Kidney (tissue), 14 donors: ENCODE measurements around the gene SEMA6A. TPM values are rescaled to one million over a fixed set of nuclear protein-coding genes. Genes with fewer than 3 reads are reported as not detected.

Source experiments
- DNase-seq, 5 donors: peaks; one replicate each; pipeline ENCODE4 v3.0.0-alpha.2; 2013 to 2020
- FAIRE-seq: peaks from 2 replicates; lab custom pipeline; 2012; peaks lifted over from hg19 to GRCh38; lab: Jason Lieb, UNC
- H3K27ac ChIP-seq, 2 donors: one replicate each; pipeline ENCODE4 v1.7.0; 2013; ENCODE audit warnings: low read depth in 2 of 2, low read length in 2 of 2, inconsistent platforms in 1 of 2
- H3K27me3 ChIP-seq: one replicate; pipeline ENCODE4 v1.7.1; 2013; ENCODE audit warnings: low read length, inconsistent platforms; ENCODE audit not compliant: control insufficient read depth, insufficient read depth
- H3K36me3 ChIP-seq, 3 donors: one replicate each; pipeline versions ENCODE4 v1.7.0 to v1.7.1; 2013; ENCODE audit warnings: low read length in 3 of 3, control low read depth in 1 of 3, inconsistent platforms in 1 of 3; ENCODE audit not compliant: insufficient read depth in 3 of 3, control insufficient read depth in 2 of 3
- H3K4me1 ChIP-seq, 3 donors: one replicate each; pipeline versions ENCODE4 v1.7.0 to v1.7.1; 2013; ENCODE audit warnings: low read length in 3 of 3, inconsistent platforms in 1 of 3, low read depth in 1 of 3; ENCODE audit not compliant: control insufficient read depth in 2 of 3, insufficient read depth in 2 of 3
- H3K4me3 ChIP-seq, 3 donors: one replicate each; pipeline versions ENCODE4 v1.7.0 to v1.8.1; 2013; ENCODE audit warnings: low read length in 3 of 3, control low read depth in 1 of 3, inconsistent platforms in 1 of 3
- H3K9ac ChIP-seq, 3 donors: one replicate each; pipeline versions ENCODE4 v1.7.0 to v1.7.1; 2013; ENCODE audit warnings: low read length in 3 of 3, control low read depth in 1 of 3, inconsistent platforms in 1 of 3
- H3K9me3 ChIP-seq, 3 donors: one replicate each; pipeline versions ENCODE4 v1.7.0 to v1.7.1; 2013; ENCODE audit warnings: low read length in 3 of 3, control low read depth in 1 of 3, inconsistent platforms in 1 of 3; ENCODE audit not compliant: control insufficient read depth in 2 of 3, insufficient read depth in 1 of 3
- intact Hi-C: fragments of 100-400 bp; cut with DNase I; formaldehyde crosslinking; loops from one replicate; pipeline ENCODE4 v1.11.1; 2022
- polyA plus RNA-seq: library from polyadenylated mRNA; stranded (reverse); fragments of 350-450 nt; fragmentation: Illumina TruSeq; extraction: RNeasy Lipid Tissue Mini Kit (QIAGEN cat#74804); gene quantifications from one replicate; pipeline ENCODE4 v1.2.3, GENCODE V29; 2014; ENCODE audit warnings: low read depth, low replicate concordance; ENCODE audit not compliant: insufficient read depth
- total RNA-seq: library from RNA; stranded (reverse); fragmentation: NEBNext Ultra II Directional; extraction: Animal tissue kit (Norgen Biotek cat#: 25700); gene quantifications from one replicate; pipeline ENCODE4 v1.2.1, GENCODE V29; 2021
- TF ChIP-seq, protein P1 (sequence below): IDR thresholded peaks from 3 replicates; pipeline ENCODE4 v1.5.1; 2012; ENCODE audit warnings: mild to moderate bottlenecking, moderate library complexity, borderline replicate concordance; ENCODE audit not compliant: insufficient read depth; ENCODE audit errors: extremely low read depth
- donor health status: control.
- donor health status: control.
- donor health status: control.
- donor health status: control.
- donor health status: control.
- donor health status: DM: yes; HTN: yes; CAD: no.
- donor health status: Normal renal cell carcinoma (clear cell type).

The SEMA6A gene
- total and polyA plus RNA-seq, 2 donors from 2014 or later, result 4.0 to 51.6 TPM

DNA sequence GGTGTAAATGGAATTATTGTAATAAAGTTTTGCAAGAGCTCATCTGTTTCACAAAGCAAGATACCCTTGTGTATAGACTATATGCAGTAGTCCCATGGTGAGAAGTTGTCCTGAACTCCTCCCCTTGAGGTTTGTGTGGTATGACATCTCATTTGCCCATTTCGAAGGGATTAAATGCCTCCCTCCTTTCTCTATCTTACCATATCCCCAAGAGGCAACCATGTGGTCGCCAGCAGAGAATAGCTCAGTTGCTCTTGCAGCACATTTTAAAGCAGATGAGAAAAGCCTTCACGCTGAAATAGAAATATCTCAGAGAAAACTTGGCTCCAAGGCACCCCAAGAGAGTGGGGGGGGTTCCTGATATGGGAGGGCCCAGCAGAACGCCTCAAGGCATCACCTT is 4.6 kb downstream of the SEMA6A start:
- H3K9ac ChIP-seq, result no peak overlapping the region
- peaks cover 7 to 10% (median 8%) of the 10 kb centered on the region in 3 donors for H3K4me1 ChIP-seq
- no peaks in the 10 kb centered on the region for H3K36me3 ChIP-seq
- no peak overlapping the region for H3K4me3 ChIP-seq
- TF ChIP-seq, protein P1, sequence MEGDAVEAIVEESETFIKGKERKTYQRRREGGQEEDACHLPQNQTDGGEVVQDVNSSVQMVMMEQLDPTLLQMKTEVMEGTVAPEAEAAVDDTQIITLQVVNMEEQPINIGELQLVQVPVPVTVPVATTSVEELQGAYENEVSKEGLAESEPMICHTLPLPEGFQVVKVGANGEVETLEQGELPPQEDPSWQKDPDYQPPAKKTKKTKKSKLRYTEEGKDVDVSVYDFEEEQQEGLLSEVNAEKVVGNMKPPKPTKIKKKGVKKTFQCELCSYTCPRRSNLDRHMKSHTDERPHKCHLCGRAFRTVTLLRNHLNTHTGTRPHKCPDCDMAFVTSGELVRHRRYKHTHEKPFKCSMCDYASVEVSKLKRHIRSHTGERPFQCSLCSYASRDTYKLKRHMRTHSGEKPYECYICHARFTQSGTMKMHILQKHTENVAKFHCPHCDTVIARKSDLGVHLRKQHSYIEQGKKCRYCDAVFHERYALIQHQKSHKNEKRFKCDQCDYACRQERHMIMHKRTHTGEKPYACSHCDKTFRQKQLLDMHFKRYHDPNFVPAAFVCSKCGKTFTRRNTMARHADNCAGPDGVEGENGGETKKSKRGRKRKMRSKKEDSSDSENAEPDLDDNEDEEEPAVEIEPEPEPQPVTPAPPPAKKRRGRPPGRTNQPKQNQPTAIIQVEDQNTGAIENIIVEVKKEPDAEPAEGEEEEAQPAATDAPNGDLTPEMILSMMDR, result no peak
- DNase-seq (no peak), FAIRE-seq (no peak)
- no peaks in the 10 kb centered on the region for H3K27me3 ChIP-seq
- H3K27ac ChIP-seq, result no peak overlapping the region
- H3K9me3 ChIP-seq, result no peaks in the 10 kb centered on the region
- intact Hi-C loops, result no loop called here

DNA sequence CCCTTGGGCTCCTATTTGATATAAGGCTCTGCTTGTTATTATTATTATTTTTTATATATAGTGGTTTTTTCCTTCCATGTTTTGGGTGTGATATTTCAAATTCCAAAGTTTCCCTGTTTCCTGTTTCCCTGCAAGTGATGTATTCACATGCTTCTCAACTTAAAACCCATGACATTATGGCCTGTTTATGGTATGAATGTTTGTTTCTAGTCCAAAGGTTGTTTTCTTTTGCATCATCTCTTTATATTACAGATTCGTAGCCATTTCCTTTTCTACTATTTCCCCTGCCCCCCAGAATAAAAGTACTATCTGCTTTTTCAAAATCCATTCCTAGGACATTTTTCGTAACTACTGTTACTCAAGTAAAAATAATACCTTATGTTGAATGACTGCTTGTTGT is 7.5 kb downstream of the SEMA6A start:
- Histone ChIP-seq H3K9me3 (no peaks in the 10 kb centered on the region), H3K27me3 (no peaks in the 10 kb centered on the region), H3K4me3 (no peak overlapping the region), H3K27ac (no peak overlapping the region), H3K36me3 (no peaks in the 10 kb centered on the region), H3K4me1 (peaks cover under 1 to 9% (median 7%) of the 10 kb centered on the region in 3 donors), H3K9ac (no peak overlapping the region)
- TF ChIP-seq, protein P1, result no peak
- DNase-seq, result no peak
- intact Hi-C loops, result no loop called here
- FAIRE-seq, result no peak

DNA sequence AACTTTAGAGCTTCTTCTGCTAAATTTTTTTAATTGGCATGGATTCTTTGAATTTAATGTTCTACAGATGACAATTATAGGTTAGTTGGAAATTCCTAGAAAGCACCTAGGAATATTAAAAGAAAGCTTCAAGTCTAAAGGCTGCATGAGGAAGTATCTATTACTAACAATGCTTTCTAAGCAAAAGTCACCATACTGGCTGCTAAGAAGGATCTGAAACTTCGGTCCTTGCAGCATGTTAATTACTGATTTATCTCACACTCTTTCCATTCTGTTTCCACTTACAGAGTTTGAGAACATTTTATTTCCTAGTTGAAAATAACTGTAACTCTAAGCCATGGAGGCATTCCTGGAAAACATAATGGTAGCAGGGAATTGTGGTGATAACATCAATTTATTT is 8.4 kb downstream of the SEMA6A start:
- H3K27ac ChIP-seq, result no peak overlapping the region
- H3K9me3 ChIP-seq, result no peaks in the 10 kb centered on the region
- no peak overlapping the region for H3K4me3 ChIP-seq
- FAIRE-seq (no peak), DNase-seq (peak in 1 of 5 donors; percentile 14)
- TF ChIP-seq, protein P1, result no peak
- H3K36me3 ChIP-seq, result no peaks in the 10 kb centered on the region
- H3K27me3 ChIP-seq, result no peaks in the 10 kb centered on the region
- peaks cover 0 to 7% (median 2%) of the 10 kb centered on the region in 3 donors for H3K4me1 ChIP-seq
- intact Hi-C loops, result no loop called here
- H3K9ac ChIP-seq, result no peak overlapping the region

DNA sequence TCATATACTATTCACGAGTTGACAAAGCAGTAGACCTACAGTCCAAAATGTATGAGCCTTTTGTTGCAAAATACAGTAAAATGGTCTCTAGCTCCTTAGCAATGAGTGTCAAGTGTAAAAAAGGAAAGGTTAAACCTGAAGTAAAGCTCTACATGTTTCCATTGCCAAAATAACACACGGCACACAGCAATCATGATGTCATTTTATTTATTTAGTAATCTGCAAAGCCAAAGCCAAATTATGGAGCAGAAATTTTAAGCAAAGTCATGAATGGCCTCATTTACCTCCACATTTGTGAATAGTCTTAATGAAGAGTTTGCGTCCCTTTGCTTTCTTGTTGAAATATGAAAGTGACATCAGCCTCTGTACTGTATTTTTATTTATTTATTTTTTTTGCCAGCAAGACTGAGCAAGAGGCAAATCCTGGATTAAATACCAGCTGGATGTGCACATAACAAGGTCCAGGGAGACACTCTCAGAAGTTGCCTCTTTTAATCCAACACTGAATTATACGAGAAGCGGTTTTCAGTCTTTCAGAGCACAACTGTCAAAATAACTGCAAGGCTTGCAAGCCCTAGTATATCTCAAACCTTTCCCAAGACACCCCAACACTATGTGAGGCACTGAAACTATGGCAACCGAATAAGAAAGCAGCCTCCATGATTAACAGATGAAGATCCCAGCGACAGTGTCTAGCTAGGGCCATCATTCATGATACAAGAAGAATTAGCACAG is 9.7 kb downstream of the SEMA6A start:
- no peaks in the 10 kb centered on the region for H3K36me3 ChIP-seq
- H3K9ac ChIP-seq, result no peak overlapping the region
- peaks cover 0 to 5% (median 2%) of the 10 kb centered on the region in 3 donors for H3K4me1 ChIP-seq
- H3K4me3 ChIP-seq, result no peak overlapping the region
- intact Hi-C loops, result no loop called here
- no peaks in the 10 kb centered on the region for H3K9me3 ChIP-seq
- FAIRE-seq (no peak), DNase-seq (no peak)
- TF ChIP-seq, protein P1, result no peak
- H3K27me3 ChIP-seq, result no peaks in the 10 kb centered on the region
- no peak overlapping the region for H3K27ac ChIP-seq
